Muscle of leg (tissue), 11 donors: Measurements from ENCODE around the gene RBM17. TPM values are rescaled to one million over a fixed set of nuclear protein-coding genes. Genes with fewer than 3 reads are reported as not detected.
"Not testable (repeated sequence)": the region's sequence is repeated elsewhere in the genome, so short reads cannot be mapped to it uniquely, and the experiment has no call there.

Experiments used
- DNase-seq: peaks from one replicate; pipeline ENCODE4 v3.0.0; 2013
- H3K27ac ChIP-seq: one replicate; pipeline ENCODE4 v1.5.1; 2013; ENCODE audit warnings: mild to moderate bottlenecking, low read length, control low read depth
- H3K27me3 ChIP-seq: one replicate; pipeline ENCODE4 v1.6.1; 2013; ENCODE audit warnings: low read length; ENCODE audit not compliant: control insufficient read depth, insufficient read depth
- H3K36me3 ChIP-seq: one replicate; pipeline ENCODE4 v1.6.1; 2013; ENCODE audit warnings: low read length; ENCODE audit not compliant: control insufficient read depth, insufficient read depth
- H3K4me1 ChIP-seq: one replicate; pipeline ENCODE4 v1.6.1; 2013; ENCODE audit warnings: low read length; ENCODE audit not compliant: control insufficient read depth, insufficient read depth
- H3K4me3 ChIP-seq: one replicate; pipeline ENCODE4 v1.5.1; 2013; ENCODE audit warnings: low read length, control low read depth
- H3K9me3 ChIP-seq: replicated peaks from 2 replicates; pipeline ENCODE4 v1.6.1; 2013; ENCODE audit warnings: low read depth, low read length; ENCODE audit not compliant: control insufficient read depth
- WGBS: methylation state at CpG from one replicate; pipeline ENCODE4 v1.1.5; 2013; ENCODE audit warnings: missing lambda C conversion rate; ENCODE audit not compliant: insufficient coverage; 5-methylcytosine and 5-hydroxymethylcytosine counted together
- polyA plus RNA-seq, 8 donors: library from polyadenylated mRNA; unstranded; fragments of 120-200 nt; gene quantifications; one replicate each; pipeline versions ENCODE4 v1.2.1 to v1.2.3, GENCODE V29; 2013; ENCODE audit warnings: inconsistent platforms in 1 of 8, low replicate concordance in 1 of 8; ENCODE audit not compliant: insufficient read length in 8 of 8, insufficient read depth in 1 of 8
- total RNA-seq: library from RNA; stranded (reverse); fragments of 120-200 nt; gene quantifications from one replicate; pipeline ENCODE4 v1.2.4, GENCODE V29; 2013

RBM17 gene
- total and polyA plus RNA-seq, 9 donors: 39.2 to 112 (median 94.8) TPM

DNA sequence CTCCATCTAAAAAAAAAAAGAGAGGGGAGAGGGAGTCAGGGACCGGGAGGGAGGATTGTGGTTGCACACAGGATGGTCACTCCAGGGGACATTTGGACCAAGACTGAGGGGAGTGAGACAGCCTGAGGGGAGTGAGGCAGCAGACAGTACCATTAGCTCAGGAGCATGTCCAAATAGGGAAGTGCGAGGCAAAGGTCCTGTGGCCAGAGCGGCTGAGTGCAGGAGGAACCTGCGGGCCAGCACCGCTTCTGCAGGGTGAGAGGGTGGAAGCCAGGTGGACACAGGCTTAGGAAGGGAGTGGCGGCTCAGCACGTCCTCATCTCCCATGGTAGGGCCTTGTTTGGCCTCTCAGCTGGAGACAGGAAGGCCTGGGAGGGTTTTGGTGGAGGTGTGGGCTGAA is 65.0 kb downstream of the RBM17 start:
- WGBS: 89% methylated on average over 7 of the region's 7 CpGs
- no peaks in the 10 kb centered on the region for H3K36me3 ChIP-seq
- H3K4me1 ChIP-seq: peaks cover 8% of the 10 kb centered on the region
- DNase-seq: no peak
- H3K4me3 ChIP-seq: no peak overlapping the region
- no peak overlapping the region for H3K27ac ChIP-seq
- H3K9me3 ChIP-seq: no peaks in the 10 kb centered on the region
- H3K27me3 ChIP-seq: no peaks in the 10 kb centered on the region

DNA sequence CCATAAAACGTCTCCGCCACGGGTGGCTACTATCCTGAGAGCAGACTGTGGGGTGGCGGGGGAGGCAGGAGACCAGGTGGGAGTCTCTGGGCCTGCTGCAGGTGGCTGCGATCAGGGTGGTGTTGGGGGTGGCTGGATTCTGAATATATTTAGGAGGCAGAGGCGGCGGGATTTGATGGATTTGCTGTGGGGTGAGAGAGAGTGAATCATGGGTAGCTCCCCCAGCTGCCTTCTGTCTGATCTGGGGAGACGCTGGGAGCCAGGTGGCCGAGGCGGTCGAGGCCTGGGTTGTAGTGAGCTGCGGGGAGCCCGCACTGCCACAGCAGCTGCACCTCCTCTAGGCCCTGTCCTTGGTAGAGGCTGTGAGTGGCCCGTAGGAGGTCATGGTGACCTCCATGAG is 65.7 kb downstream of the RBM17 start:
- Histone ChIP-seq H3K9me3 (no peaks in the 10 kb centered on the region), H3K4me3 (no peak overlapping the region), H3K36me3 (no peaks in the 10 kb centered on the region), H3K27ac (no peak overlapping the region), H3K27me3 (no peaks in the 10 kb centered on the region), H3K4me1 (peaks cover 8% of the 10 kb centered on the region)
- WGBS: 88% methylated on average over 14 of the region's 14 CpGs
- no peak for DNase-seq

DNA sequence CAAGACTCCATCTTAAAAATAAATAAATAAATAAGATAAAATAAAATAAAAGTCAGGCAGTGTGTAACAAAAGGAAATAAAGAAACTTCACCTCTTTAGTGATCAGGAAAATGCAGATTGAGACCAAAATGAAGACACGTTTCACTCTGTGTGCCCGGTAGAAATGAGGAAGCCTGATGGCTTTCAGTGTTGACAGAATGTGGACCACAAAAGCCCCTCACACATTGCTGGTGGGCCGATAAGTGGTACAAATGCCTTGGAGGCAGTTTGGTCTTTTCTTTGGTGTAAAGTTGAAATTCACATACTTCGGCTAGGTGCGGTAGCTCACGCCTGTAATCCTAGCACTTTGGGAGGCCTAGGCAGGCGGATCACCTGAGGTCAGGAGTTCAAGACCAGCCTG is 69.4 kb downstream of the RBM17 start:
- Histone ChIP-seq H3K4me3 (no peak overlapping the region), H3K27ac (no peak overlapping the region), H3K9me3 (no peaks in the 10 kb centered on the region), H3K27me3 (no peaks in the 10 kb centered on the region), H3K4me1 (peaks cover 8% of the 10 kb centered on the region), H3K36me3 (no peaks in the 10 kb centered on the region)
- DNase-seq: no peak
- no CpG with 5 or more reads among the region's 7 CpGs for WGBS

DNA sequence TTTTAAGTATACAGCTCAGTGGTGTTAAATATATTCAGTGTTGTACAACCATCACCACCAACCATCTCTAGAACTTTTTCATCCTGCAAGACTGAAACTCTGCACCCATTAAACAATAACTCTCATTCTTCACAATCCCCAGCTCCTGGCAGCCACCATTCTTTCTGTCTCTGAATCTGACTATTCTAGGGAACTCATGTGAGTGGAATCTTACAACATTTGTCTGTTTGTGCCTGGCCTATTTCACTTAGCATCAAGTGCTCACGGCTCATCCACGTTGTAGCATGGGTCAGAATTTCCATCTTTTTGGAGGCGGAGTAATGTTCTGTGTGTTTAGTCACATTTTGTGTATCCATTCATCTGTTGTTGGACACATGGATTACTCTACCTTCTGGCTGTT is 73.1 kb downstream of the RBM17 start:
- Histone ChIP-seq H3K9me3 (no peaks in the 10 kb centered on the region), H3K4me1 (peaks cover 25% of the 10 kb centered on the region), H3K36me3 (peaks cover 9% of the 10 kb centered on the region), H3K27me3 (no peaks in the 10 kb centered on the region), H3K27ac (no peak overlapping the region), H3K4me3 (no peak overlapping the region)
- DNase-seq: no peak
- WGBS: no CpG with 5 or more reads among the region's 3 CpGs

DNA sequence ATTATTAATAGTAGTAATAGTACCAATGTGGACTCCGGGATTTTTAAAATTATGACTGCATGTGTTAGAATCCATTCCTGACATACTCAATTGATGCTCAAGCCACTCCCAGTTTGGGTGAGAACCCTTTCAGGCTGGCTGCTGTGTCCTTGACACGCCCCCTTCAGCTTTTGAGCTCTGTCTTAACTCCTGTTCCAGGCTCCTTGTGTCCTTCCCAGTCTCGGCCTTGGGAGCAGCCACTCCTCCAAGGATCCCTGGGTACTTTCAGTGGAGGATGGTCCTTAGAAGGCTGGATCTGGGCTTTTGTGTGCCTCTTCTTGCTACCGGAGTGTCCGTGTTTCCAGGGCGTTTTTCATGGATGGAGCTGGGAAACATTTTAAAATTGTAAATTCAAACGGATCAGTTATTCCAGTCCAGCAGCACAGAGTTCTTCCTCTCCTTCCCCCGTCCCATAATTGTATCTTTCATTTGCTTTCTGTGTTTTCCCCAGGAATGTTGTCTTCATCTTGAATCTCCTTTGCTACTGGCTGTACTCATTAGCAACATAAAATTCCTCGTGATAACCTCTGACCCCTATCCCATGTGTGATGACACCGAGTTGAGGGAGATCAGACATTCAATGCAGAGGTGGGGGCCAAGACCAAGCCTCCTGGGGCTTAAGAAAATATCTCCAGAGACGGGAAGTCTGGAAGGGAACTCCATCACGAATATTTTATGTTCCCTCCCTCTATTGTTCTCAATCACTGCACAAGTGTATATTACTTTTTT is 73.9 kb downstream of the RBM17 start:
- peaks cover 25% of the 10 kb centered on the region for H3K4me1 ChIP-seq

DNA sequence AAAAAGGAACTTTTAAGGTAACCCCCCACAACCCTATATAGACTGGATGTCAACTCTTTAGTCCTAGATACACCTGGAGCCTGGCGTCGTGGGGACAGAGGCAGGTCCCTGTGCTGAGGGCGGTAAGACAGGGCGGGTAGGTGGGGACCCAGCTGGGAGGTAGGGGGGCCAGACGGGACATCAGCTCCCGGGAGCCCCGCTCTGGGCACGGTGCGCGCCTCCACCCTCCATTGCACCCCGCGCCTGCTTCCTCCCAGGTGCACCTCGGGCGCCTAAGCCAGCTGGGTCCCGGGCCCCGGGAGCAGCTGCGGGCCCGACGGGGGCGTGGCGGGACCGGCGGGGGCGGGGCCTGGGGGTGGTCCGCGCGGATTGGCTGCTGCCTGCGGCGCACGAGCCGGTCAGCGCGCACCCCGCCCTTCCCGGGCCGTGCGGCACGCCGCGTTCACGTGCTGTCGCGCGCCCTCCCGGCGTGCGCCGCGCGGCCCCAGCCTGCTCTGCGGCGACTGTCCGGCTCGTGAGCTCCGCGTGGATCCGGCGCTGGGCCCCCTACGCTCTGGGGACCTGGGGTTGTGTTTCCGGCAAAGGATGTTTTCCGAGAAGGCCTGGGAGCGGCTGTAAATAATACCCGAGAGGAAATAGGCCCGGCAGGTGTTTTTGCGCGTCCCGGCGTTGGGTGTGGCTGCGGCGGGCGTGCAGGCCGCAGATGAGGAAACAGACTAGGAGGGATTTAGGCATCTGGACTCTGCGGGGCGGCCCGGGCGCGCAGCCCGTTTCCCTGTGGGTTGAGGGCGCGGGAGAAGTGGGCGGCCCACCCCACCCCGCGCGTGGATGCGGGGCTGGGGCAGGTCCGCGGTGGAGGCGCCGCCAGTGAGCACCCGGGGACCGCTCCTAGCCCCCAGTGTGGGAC is 74.8 kb downstream of the RBM17 start:
- peak overlapping the region; percentile 91 for H3K4me3 ChIP-seq
- under 1% methylated on average over 80 of the region's 91 CpGs for WGBS
- H3K27me3 ChIP-seq: no peaks in the 10 kb centered on the region
- H3K27ac ChIP-seq: peak overlapping the region; percentile 95
- peak; percentile 97 for DNase-seq
- H3K9me3 ChIP-seq: no peaks in the 10 kb centered on the region
- peaks cover 25% of the 10 kb centered on the region for H3K4me1 ChIP-seq
- peaks cover 17% of the 10 kb centered on the region for H3K36me3 ChIP-seq

More for the DNA sequence above, 73.9 kb downstream of the RBM17 start:
- peak overlapping the region; percentile 63 for H3K4me3 ChIP-seq
- peak overlapping the region; percentile 89 for H3K27ac ChIP-seq
- H3K36me3 ChIP-seq: peaks cover 13% of the 10 kb centered on the region
- 42% methylated on average over 2 of the region's 12 CpGs for WGBS
- no peaks in the 10 kb centered on the region for H3K27me3 ChIP-seq
- peak; percentile 35 for DNase-seq
- no peaks in the 10 kb centered on the region for H3K9me3 ChIP-seq

DNA sequence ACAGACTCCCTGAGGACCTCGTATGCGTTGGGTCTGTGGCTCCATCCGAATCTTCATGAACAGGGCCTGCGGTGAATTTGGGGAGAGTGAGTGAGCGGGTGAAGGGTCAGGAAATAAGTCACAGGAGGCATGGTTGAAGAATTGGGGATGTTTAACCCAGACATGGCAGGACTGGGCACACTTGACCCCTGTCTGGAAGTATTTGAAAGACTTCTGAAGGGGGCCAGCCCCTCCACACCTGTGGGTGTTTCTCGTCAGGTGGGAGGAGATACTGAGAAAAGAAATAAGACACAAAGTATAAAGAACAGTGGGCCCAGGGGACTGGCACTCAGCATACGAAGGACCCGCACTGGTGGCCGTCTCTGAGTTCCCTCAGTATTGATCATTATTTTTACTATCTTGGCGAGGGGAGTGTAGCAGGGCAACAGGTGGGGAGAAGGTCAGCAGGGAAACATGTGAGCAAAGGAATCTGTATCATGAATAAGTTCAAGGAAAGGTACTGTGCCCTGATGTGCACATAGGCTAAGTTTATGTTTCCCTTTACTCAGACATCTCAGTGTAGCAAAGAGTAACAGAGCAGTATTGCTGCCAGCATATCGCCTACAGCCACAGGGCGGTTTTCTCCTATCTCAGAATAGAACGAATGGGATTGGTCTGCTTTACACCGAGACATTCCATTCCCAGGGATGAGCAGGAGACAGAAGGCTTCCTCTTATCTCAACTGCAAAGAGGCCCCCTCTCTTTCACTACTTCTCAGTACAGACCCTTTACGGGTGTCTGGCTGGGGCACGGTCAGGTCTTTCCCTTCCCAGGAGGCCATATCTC is 75.6 kb downstream of the RBM17 start:
- peaks cover 18% of the 10 kb centered on the region for H3K36me3 ChIP-seq

DNA sequence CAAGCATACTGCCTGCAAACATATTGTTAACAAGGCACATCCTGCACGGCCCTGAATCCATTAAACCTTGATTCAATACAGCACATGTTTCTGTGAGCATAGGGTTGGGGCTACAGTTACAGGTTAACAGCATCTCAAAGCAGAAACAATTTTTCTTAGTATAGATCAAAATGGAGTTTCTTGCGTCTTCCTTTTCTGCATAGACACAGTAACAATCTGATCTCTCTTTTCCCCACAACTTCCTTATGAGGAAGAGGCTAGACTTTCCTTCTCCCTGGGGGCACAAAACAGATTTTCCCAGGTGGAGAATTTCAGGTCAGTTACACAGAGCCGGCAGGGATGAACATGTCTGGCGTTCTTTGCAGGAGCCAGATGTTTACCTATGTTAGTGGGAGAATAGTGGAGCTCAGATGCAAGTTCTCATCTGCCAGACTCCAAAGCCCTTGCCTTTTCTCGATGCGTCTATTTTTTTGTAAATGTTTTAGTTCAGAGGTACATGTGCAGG is 76.4 kb downstream of the RBM17 start:
- Histone ChIP-seq H3K27me3 (no peaks in the 10 kb centered on the region), H3K27ac (peak overlapping the region; percentile 7), H3K36me3 (peaks cover 18% of the 10 kb centered on the region), H3K9me3 (no peaks in the 10 kb centered on the region), H3K4me3 (no peak overlapping the region), H3K4me1 (peaks cover 26% of the 10 kb centered on the region)
- WGBS: 50% methylated on average over 1 of the region's 6 CpGs
- DNase-seq: no peak

More for the DNA sequence above, 75.6 kb downstream of the RBM17 start:
- H3K27me3 ChIP-seq: no peaks in the 10 kb centered on the region
- no peak for DNase-seq
- peak overlapping the region; percentile 91 for H3K4me3 ChIP-seq
- WGBS: 11% methylated on average over 8 of the region's 16 CpGs
- H3K4me1 ChIP-seq: peaks cover 25% of the 10 kb centered on the region
- no peaks in the 10 kb centered on the region for H3K9me3 ChIP-seq
- peak overlapping the region; percentile 95 for H3K27ac ChIP-seq

DNA sequence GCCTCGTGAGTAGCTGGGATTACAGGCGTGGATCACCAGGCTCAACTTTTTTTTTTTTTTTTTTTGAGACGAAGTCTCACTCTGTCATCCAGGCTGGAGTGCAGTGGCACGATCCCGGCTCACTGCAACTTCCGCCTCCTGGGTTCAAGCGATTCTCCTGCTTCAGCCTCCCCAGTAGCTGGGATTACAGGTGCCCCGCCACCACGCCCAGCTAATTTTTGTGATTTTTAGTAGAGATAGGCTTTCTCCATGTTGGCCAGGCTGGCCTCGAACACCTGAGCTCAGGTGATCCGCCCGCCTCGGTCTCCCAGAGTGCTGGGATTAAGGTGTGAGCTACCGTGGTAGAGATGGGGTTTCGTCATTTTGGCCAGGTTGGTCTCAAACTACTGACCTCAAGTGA is 77.1 kb downstream of the RBM17 start:
- not testable (repeated sequence) for H3K27me3 ChIP-seq, H3K4me3 ChIP-seq, DNase-seq, H3K27ac ChIP-seq, H3K9me3 ChIP-seq
- Histone ChIP-seq H3K4me1 (peaks cover 32% of the 10 kb centered on the region), H3K36me3 (peaks cover 18% of the 10 kb centered on the region)
- 95% methylated on average over 7 of the region's 15 CpGs for WGBS
